Caco-2 (cell line): ENCODE measurements around the gene ACTN1. TPM values are rescaled to one million over a fixed set of nuclear protein-coding genes. Genes with fewer than 3 reads are reported as not detected.

Source experiments
- BruUV-seq: library from RNA; stranded (reverse); fragments of 400-500 nt; replicated peaks from 2 replicates; lab custom pipeline; 2021; lab: Mats Ljungman, UMichigan
- CTCF ChIA-PET: fragments of 300-600 bp; sonication (Branson Sonifier 250); formaldehyde crosslinking; loops from one replicate; lab custom pipeline; 2022; ENCODE audit warnings: antibody characterized with exemption; lab: Charles Lee
- POLR2A ChIA-PET: fragments of 300-600 bp; sonication (Branson Sonifier 250); formaldehyde crosslinking; loops from one replicate; lab custom pipeline; 2022; ENCODE audit warnings: antibody characterized with exemption; lab: Charles Lee
- DNase-seq, 2 experiments: peaks; one replicate each; pipeline versions ENCODE4 v3.0.0 to v3.0.0-alpha.2; 2020 to 2022
- H3K27me3 ChIP-seq: replicated peaks from 2 replicates; pipeline ENCODE4 v1.6.0; 2011; ENCODE audit warnings: low read length; ENCODE audit not compliant: control insufficient read depth, insufficient read depth
- H3K36me3 ChIP-seq: 2 replicates; pipeline ENCODE4 v1.5.1; 2011; ENCODE audit warnings: low read length; ENCODE audit not compliant: control insufficient read depth, insufficient read depth
- H3K4me1 ChIP-seq: fragments of 250-450 bp; sonication (Bioruptor Pico); 2 replicates; pipeline ENCODE4 v1.5.1; 2020; ENCODE audit warnings: mild to moderate bottlenecking
- H3K4me3 ChIP-seq: 2 replicates; pipeline ENCODE4 v1.5.1; 2011; ENCODE audit warnings: low read depth, mild to moderate bottlenecking, control low read depth, low read length
- H3K9me3 ChIP-seq: fragments of 250-450 bp; sonication (Bioruptor Pico); 2 replicates; pipeline ENCODE4 v1.5.1; 2020; ENCODE audit warnings: mild to moderate bottlenecking, moderate library complexity
- H3K27ac Mint-ChIP-seq: one replicate; pipeline ENCODE4 v1.8.0; 2022; ENCODE audit warnings: mixed read lengths; ENCODE audit not compliant: unreplicated experiment
- H3K27me3 Mint-ChIP-seq: one replicate; pipeline ENCODE4 v1.8.0; 2022; ENCODE audit warnings: mixed read lengths; ENCODE audit not compliant: insufficient read depth, unreplicated experiment
- H3K36me3 Mint-ChIP-seq: one replicate; pipeline ENCODE4 v1.8.0; 2022; ENCODE audit warnings: mild to moderate bottlenecking, mixed read lengths; ENCODE audit not compliant: insufficient read depth, unreplicated experiment
- H3K4me1 Mint-ChIP-seq: one replicate; pipeline ENCODE4 v1.8.0; 2022; ENCODE audit warnings: low read depth, mixed read lengths; ENCODE audit not compliant: unreplicated experiment
- H3K4me3 Mint-ChIP-seq: one replicate; pipeline ENCODE4 v1.8.0; 2022; ENCODE audit warnings: mild to moderate bottlenecking, moderate library complexity, mixed read lengths; ENCODE audit not compliant: unreplicated experiment
- H3K9me3 Mint-ChIP-seq: one replicate; pipeline ENCODE4 v1.8.0; 2022; ENCODE audit warnings: mixed read lengths; ENCODE audit not compliant: unreplicated experiment
- CTCF ChIP-seq, 2 experiments: fragments of 200-600 bp in 1 of 2; IDR thresholded peaks; 1 replicate in 1 of 2; 2 replicates in 1 of 2; pipeline versions ENCODE4 v1.5.1 to v1.8.0; 2011 to 2022; ENCODE audit warnings: antibody characterized with exemption in 1 of 2, control low read depth in 1 of 2, inconsistent platforms in 1 of 2, low read depth in 1 of 2, low read length in 1 of 2, mild to moderate bottlenecking in 1 of 2, moderate library complexity in 1 of 2; ENCODE audit not compliant: insufficient read depth in 1 of 2, severe bottlenecking in 1 of 2, unreplicated experiment in 1 of 2
- intact Hi-C: fragments of 100-400 bp; cut with micrococcal nuclease; formaldehyde crosslinking; loops from one replicate; pipeline ENCODE4 v1.10.0; 2022; ENCODE audit not compliant: unreplicated experiment
- total RNA-seq: library from RNA; stranded (reverse); gene quantifications from 2 replicates; pipeline ENCODE4 v1.2.3, GENCODE V29; 2022

The ACTN1 gene
- total RNA-seq, 1 experiment from 2014 or later, result 170 TPM

DNA sequence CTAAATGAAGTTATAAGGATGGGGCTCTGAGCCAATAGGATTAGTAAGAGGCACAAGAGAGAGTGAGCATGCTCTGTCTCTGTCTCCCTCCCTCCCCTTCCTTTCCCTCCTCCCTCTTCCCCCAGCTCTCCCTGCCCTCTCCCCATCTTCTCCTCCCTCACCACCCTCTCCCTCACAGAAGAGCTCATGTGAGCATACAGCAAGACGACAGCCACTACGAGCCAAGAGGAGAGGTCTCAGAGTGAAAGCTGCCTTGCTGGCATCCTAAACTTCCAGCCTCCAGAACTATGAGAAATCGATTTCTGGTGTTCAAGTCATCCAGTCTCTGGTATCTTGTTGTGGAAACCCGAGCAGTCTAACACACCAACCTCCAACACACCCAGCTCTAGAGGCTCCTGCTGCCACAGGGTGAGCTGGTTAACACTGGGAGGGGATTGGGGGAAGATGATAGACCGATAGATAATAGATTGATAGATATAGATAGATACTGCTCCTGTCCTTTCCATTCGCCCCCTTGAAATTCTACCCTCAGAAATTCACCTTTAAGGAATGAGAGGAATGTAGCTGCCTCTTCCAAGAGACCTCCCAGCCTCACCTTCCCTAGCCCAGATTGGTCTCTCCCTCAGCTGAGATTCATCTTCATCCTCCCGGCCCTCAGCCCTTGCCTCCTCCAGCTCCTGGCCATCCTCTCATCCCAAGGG lies 25.8 kb upstream of the ACTN1 start:
- Mint-ChIP-seq H3K27ac (no peak overlapping the region), H3K27me3 (no peaks in the 10 kb centered on the region), H3K4me1 (peaks cover 11% of the 10 kb centered on the region), H3K36me3 (no peaks in the 10 kb centered on the region), H3K9me3 (no peaks in the 10 kb centered on the region), H3K4me3 (no peak overlapping the region)
- no peak for DNase-seq
- no peak overlapping the region for H3K4me3 ChIP-seq
- no TSS peak for BruUV-seq
- peaks cover 6% of the 10 kb centered on the region; the same call in 1 of the 2 replicates for H3K4me1 ChIP-seq
- ChIA-PET CTCF (no interaction called here), POLR2A (no interaction called here)
- H3K27me3 ChIP-seq, result no peaks in the 10 kb centered on the region
- intact Hi-C loops, result no loop called here
- H3K9me3 ChIP-seq, result no peaks in the 10 kb centered on the region
- H3K36me3 ChIP-seq, result no peaks in the 10 kb centered on the region
- no peak for TF ChIP-seq CTCF (IDR thresholded peaks at IDR 0.05; ENCODE audit: insufficient read depth in 1 of 2, low read depth in 1 of 2, low read length in 1 of 2, severe bottlenecking in 1 of 2, unreplicated experiment in 1 of 2)

DNA sequence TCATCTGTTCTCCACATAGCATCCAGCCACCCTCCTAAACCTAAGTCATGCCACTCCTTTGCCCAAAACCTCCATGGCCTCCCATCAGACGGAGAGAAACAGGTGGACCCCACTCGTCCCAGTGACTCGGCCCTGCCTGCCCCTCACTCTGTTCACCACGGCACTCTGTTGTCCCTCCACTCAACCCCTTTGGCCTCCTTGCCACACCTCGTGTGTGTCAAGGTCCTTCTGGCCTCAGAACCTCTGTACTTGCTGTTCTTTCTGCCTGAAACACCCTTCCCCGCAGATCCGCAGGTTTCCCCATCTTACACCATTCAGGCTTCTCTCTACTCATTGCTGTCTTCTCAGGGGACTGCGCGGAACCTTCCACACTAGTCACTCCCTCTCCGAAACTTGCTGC lies 24.5 kb upstream of the ACTN1 start:
- peaks cover 6% of the 10 kb centered on the region; the same call in 1 of the 2 replicates for H3K4me1 ChIP-seq
- H3K4me3 ChIP-seq, result no peak overlapping the region
- H3K27me3 ChIP-seq, result no peaks in the 10 kb centered on the region
- ChIA-PET CTCF (no interaction called here), POLR2A (no interaction called here)
- no peak overlapping the region for H3K4me3 Mint-ChIP-seq
- H3K27me3 Mint-ChIP-seq, result no peaks in the 10 kb centered on the region
- no peaks in the 10 kb centered on the region for H3K36me3 ChIP-seq
- DNase-seq, result no peak
- no TSS peak for BruUV-seq
- no peaks in the 10 kb centered on the region for H3K36me3 Mint-ChIP-seq
- H3K9me3 ChIP-seq, result no peaks in the 10 kb centered on the region
- H3K9me3 Mint-ChIP-seq, result no peaks in the 10 kb centered on the region
- TF ChIP-seq CTCF (IDR thresholded peaks at IDR 0.05; ENCODE audit: insufficient read depth in 1 of 2, low read depth in 1 of 2, low read length in 1 of 2, severe bottlenecking in 1 of 2, unreplicated experiment in 1 of 2), result no peak
- intact Hi-C loops, result no loop called here
- H3K27ac Mint-ChIP-seq, result peak overlapping the region; percentile 13
- H3K4me1 Mint-ChIP-seq, result peaks cover 11% of the 10 kb centered on the region

GRCh38 chr14:69002069-69002468 lies 23.0 kb upstream of the ACTN1 start:
- Mint-ChIP-seq H3K4me3 (no peak overlapping the region), H3K36me3 (no peaks in the 10 kb centered on the region), H3K4me1 (peaks cover 11% of the 10 kb centered on the region), H3K9me3 (no peaks in the 10 kb centered on the region), H3K27ac (no peak overlapping the region), H3K27me3 (no peaks in the 10 kb centered on the region)
- peak; percentile 69 to 75 for DNase-seq
- no peaks in the 10 kb centered on the region for H3K27me3 ChIP-seq
- BruUV-seq, result no TSS peak
- peaks cover 6% of the 10 kb centered on the region; the same call in 1 of the 2 replicates for H3K4me1 ChIP-seq
- TF ChIP-seq CTCF (IDR thresholded peaks at IDR 0.05; ENCODE audit: insufficient read depth in 1 of 2, low read depth in 1 of 2, low read length in 1 of 2, severe bottlenecking in 1 of 2, unreplicated experiment in 1 of 2), result peak in 1 of 2 experiments; percentile 52
- H3K36me3 ChIP-seq, result no peaks in the 10 kb centered on the region
- intact Hi-C loops, result loop anchor here (1.0 kb wide), 2 partner anchors 91 to 139 kb away; no protein-coding TSS in a partner anchor
- no peak overlapping the region for H3K4me3 ChIP-seq
- no peaks in the 10 kb centered on the region for H3K9me3 ChIP-seq
- ChIA-PET CTCF (interaction anchor here (0.6 to 2.1 kb wide), 5 partner anchors 22 to 139 kb away, joined by 3 to 9 read pairs (median 4); no protein-coding TSS in a partner anchor), POLR2A (no interaction called here)
